ENCODE results near the gene STK32C.

STK32C gene

DNA sequence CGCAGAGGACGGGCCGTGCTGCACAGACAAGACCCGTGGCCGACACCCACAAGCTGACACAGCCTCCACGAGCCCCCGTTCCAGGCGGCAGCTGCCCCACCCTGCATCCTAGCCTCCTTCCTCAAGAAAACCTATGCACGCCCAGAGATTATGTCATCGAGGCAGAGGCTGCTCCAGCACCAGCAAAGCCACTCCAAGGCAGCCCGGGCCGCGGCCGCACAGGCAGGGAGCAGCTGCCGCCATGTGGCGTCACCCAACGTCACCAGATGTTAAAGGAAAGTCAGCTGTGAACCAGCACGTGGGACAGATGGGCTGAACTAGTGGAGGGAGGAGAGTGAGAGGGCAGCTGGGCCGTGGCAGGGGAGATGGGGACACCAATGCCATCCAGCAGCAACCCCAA, 59.8 kb downstream of the STK32C start:
- DNase-seq (ENCODE audit: low spot score): peak; percentile 41

DNA sequence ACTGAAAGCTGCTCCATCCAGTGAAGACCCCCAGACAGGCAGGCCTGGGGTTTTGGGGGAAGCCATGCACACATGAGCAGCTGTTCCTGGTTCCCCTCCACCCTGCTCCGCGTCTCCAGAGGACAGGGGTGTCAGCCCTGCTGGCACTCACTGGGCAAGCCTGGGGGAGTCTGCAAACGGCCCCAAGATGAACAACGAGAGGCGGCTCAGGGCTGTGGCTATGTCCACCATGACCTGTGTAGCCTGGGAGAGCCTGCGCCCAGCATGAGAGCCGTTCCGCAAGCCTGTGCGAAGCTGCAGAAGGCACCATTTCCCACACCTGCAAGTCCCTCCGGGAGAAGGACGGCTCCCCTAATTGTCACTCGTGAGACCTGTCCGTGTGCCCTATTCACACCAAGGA, 61.5 kb downstream of the STK32C start:
- DNase-seq (ENCODE audit: low spot score): no peak

DNA sequence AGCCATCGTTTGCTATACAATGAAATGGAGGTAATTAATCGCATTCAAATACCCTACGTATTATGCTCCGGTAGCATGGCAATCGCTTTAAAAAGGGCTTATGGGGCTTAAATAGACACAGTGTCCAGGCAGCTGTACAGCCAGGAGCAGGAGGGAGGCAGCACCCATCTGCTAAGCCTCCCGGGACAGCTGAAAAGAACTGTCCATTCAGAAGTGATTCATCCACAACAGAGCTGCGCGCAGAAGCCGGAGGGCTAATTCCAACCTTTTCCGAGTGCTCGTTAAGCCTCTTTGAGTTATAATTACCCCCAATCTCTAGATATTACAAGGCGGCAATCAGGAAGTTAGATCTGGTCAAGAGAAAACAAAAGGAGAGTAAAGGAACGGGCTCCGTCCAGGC, 62.7 kb downstream of the STK32C start:
- no peak for DNase-seq (ENCODE audit: low spot score)

DNA sequence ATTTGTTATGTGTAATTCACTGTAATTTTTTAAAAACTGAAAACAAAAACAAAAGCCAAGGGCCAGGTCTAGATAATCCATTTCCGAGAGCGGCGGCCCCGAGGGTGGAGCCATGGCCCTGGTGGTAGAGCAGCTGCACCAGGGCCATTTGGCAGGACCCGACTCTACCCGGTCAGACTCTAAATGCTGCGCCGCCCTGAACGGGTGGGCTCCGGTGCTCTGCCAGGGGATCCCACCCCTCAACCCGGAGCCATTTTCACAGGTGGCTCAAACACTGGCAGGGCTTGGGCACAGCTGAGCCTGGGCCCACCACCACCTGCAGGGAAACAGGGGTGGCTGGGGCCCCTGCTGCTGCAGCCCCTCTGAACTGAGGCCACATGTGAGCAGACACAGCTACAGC, 64.1 kb downstream of the STK32C start:
- DNase-seq (ENCODE audit: low spot score): no peak

DNA sequence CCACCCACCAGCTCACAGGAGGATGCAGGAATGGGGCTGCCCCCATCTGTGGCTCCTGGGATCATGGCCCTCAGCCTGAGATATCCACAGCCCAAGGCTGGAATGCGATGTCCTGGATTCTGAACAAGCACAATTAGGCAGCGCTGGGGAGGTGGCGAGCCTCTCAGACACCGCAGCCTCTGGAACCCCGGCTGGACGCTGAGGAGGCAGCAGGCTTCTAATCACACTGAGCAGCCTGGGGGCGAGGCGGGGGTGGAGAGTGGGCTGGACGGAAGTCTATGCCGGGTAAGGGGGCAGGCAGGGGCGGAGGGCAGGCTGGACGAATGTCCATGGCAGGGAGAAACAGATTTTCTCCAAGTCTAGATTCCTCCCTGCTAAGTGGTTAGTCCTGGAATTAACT, 64.6 kb downstream of the STK32C start:
- DNase-seq (ENCODE audit: low spot score): no peak

DNA sequence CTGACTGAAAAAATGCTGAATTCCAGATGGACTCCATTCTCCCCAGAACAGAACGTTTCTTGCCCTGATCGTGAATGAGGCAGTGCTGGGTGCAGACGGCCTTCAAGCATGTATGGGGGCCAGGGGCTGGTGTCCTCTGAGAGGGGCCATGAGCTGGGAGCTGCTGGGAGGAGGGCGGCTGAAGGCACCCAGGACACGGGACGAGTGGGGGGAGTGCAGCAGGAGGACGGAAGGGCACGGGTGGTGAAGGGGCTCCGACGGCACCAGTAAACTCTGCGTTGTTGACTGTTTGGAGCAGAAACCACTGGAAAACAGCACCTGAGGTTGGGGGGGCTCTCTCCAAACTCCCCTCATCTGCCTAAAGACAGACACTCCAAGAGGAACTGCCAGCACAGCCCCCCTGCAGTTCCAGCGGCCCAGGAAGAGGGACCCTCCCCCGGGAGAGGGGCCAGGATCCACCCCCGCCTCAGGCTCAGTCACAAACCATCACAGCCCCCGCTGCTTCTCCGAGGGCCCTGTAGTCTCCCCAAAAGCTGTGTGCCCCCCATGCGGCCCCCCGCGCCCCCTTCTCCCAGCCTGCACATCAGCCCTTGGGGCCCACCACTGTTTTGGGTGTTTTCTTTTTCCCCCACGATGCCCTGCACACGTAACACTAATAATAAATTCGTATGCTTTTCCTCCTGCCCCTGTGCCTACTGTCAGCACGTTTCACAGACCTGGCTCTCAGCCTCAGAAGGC, 65.5 kb downstream of the STK32C start:
- no peak for DNase-seq (ENCODE audit: low spot score)

DNA sequence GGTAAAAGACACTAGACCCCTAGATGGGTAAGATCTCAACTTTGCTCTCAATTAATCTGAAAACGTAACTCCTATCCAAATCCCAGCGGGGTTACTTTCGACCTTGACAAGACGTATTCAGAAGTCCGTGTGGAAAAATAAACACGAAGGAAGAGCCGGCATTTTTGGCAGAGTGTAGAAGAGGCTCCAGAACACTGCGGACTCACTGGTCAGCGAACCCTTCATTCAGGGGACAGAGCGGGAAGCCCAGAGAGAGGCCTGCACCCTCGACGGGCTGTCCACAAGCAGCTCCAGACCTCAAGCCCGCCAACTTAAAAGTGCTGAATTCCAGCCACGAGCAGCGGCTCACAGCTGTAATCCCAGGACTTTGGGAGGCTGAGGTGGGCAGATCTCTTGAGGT, 66.3 kb downstream of the STK32C start:
- DNase-seq (ENCODE audit: low spot score): no peak

DNA sequence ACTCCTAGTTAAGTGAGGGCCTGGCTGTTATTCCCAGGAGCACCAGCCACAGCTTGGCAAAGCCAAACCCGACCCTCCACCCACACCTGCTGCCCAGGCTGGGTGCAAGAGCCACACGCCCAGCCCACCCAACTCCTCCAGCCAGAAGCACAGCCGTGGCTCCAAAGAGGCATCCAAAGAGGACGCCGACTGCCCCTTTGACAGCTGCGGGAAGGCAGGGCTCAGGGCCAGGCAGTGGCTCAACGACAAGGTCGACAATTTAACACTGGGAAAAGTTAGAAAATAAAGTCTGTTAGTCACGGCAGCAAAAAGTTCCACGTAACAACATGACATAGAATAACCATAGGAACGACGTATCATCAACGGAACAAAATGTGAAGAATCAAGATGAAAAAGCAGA, 66.7 kb downstream of the STK32C start:
- no peak for DNase-seq (ENCODE audit: low spot score)

DNA sequence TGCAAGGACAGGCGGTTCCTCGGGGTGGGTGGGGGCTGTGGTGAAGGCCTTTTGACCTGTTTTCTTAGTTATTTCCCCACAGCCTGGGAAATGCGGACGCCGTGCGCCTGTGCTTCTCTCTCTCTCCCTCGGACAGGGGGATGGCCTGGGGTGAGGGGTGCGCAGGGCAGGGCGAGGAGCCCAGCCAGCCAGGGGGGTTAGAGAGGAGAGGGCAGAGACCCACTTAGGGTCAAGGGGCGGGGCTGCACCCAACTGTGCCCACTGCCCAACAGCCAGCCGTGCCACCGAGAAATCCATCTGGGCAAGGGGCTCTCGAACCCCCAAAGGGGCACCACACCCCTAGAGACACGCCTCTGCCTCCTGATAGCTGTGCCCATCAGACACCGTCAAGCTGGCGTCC, 67.2 kb downstream of the STK32C start:
- DNase-seq (ENCODE audit: low spot score): no peak

DNA sequence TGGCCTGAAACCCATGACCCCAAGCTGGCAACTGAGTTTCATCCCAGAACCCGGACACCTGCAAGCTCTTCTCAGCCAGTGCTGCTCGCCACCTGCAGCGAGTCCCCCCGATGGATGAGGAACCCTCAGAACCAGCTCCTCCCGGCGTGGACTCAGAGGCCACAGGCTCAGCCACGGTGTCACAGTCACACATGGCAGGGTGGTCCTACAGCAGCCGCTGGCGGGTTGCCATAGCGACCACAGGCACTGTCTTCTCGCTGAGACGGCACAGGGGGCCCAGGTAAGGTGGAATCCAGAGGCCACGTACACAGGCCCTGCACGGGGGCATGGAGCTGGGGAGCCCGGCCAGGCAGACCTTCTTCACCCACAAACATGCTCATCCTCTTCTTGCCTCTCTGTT, 67.6 kb downstream of the STK32C start:
- DNase-seq (ENCODE audit: low spot score): no peak

DNA sequence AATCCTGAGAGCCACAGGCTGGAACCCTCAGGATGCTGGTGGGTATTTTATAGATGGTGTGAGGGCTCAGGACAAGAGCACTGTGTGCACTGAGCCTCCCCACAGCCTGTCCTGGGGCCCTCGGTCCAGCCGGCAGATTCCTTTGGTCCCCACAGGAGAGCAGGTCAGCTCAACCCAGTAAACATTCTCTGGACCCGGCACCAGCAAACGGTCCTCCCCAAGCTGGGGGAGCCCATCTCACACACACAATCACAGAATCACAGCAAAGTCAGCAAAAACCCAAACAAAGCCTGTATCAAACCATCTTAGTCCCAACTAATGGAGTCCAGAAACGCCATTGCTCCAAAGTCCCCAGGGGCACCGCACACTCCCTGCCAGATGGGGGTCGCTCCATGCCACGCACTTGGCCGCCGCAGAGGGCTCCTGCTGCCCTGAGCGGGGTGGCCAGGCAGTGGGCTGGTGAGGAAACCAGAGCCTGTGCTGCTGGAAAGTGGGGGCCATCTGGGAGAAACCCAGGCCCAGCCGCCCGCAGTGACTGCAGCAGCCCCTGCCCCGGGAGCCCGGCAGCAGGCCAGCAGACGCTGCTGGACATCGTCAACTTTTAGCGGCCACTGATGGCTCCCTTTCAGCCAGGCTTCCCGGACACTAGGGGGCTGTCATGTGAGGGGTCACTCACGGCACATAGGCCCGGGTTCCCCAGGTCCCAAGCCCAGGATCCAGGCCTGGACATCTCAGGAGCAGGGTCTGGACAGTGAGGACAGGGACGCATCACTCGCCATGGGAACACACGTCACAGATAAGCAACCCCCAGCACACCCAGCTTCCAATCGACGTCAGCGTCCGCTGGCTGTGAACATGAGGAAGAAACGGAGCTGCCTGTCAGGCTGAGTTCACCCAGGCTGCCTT, 68.4 kb downstream of the STK32C start:
- no peak for DNase-seq (ENCODE audit: low spot score)

DNA sequence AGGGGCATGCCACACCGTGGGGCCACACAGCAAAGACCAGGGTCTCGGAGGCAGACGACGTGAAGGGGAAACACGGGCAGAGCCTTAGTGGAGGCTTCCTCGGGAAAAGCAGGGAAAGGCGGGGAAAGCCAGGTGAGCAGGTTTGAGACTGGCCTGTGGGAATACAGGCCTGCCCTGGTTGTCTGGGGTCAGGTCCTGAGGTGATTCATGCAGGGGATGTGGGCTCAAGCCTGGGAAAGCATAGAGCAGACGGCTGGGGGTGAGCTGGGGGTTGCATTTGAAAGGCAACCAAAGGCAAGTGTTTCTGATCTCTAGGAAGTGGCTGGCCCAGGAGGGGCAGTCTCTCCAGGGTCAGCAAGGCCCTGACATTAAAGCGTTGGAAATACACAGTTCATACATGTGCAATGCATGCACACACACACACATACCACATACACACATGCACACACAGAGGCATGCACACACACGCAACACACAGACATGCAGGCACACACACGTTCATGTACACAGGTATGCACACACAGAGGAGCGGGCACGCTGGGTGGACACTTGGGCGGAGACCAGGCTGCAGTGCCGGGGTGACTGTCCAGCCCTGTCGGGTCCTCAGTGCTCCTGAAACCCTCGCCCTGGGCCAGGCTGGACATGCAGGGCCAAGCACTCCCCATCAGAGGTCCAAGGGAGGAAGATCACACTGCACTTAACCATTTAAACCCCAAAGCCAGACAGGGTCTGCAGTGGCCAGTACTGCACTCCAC, 69.2 kb downstream of the STK32C start:
- no peak for DNase-seq (ENCODE audit: low spot score)

DNA sequence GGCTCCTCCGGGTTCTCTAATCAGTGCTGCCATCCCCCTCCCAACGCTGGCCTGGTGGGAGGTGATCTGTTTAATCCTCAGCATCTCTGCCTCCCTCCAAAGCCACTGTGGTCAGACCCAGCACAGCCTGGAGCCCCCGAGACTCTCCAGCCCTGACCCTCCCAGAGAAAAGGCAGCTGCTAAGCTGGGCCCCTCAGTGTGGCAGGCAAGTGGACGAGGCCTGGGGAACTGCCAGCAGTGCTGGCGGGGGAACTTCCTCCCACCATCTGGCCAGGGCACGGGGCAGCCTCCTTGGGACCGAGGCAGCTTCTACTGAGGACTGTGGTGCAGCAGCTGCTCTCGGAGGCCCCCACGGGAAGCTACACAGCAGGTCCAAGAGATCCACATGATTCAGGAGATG, 69.9 kb downstream of the STK32C start:
- no peak for DNase-seq (ENCODE audit: low spot score)

DNA sequence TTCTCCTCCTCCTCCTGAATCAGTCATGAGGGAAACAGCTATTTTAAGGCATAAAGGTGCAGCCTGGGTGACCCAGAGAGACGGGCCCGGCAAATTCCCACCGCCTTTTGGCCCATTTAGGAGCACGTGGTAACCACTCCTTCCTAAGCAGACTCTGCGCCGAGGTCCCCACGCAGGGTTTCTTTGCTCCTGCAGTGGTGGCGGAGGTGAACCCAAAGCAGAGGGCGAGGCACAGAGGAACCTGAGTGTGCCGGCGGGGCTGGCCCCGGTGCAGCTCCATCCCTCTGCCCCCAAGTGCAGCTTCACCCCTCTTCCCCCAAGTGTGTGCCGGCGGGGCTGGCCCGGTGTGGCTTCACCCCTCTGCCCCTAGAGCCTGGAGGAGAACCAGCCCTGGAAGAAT, 70.4 kb downstream of the STK32C start:
- DNase-seq (ENCODE audit: low spot score): no peak

DNA sequence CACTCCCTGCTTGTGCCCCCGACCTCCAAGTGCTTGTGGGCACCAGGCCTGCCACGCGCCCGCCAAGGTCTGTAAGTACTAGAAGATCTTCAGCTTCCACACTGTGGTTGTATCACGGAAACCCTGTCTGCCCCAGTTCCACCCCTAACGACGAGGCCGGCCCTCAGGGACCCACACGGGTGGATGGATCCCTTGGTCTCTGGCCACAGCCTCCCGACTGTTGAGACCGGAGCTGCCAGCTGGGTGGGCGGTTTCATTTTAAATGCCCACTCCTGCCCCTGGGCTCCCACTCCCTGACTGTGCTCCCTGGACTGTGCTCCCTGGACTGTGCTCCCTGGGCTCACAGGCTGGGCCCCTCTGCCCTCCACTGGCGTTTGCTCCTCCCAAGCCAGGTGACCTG, 70.9 kb downstream of the STK32C start:
- DNase-seq (ENCODE audit: low spot score): no peak

DNA sequence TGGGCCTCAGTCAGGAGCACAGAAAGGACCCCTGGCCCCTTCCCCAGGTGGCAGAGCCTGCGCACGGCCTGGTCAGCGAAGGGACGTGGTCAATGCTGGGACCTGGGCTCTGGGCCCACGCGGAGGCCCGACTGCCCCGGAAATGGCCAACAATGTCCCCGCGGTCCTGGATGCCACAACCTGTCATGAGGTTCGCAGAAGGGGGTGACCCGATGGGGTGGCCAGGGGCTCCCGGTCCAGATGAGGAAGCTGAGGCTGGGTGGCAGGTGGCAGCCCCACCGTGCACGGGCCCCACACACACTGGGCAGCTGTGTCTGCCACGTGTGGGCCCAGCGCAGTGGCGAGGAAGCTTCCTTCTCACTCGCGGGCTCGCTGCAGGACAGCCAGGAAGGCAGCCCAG, 71.6 kb downstream of the STK32C start:
- no peak for DNase-seq (ENCODE audit: low spot score)

DNA sequence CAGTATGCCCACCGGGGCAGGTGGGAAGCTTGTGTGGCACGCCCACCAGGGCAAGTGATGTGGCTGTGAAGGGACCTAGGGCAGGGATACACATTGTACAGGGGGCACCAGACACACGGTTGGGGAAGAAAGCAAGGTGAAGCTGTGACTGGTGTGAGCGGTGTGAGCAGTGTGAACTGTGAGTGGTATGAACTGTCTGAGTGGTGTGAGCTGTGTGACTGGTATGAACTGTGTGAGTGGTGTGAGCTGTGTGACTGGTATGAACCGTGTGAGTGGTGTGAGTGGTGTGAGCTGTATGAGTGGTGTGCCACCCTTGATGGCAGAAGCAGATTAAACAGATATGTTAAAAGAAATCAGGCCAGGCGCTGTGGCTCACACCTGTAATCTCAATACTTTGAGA, 72.9 kb downstream of the STK32C start:
- no peak for DNase-seq (ENCODE audit: low spot score)

DNA sequence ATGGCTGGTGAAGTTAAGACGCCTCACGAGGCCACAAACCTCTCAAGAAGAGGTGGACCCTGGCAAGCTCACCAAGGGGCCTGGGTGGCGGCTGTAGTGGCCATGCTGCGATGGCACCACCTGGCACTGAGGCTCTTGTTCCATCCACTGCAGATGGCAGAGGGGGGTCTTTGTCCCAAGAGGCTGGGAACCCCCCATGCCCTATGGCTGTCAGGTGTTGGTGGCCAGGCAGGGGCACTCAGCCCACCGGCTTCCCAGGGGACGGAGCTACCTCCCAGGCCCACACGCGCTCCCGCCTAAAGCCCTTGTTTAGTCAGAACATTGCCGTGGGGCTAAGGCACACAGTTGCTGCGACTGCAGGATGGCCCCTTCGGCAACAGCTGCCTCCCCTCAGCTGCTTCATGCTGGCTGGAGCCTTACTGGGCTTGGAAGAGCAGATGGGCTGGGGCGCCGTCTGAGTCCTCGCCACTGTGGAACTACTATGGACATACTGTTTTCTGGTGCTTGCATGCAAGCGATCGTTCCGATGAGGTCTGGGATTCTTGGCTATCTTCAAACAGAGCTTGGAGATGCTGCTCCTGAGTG, 74.2 kb downstream of the STK32C start:
- DNase-seq (ENCODE audit: low spot score): no peak

DNA sequence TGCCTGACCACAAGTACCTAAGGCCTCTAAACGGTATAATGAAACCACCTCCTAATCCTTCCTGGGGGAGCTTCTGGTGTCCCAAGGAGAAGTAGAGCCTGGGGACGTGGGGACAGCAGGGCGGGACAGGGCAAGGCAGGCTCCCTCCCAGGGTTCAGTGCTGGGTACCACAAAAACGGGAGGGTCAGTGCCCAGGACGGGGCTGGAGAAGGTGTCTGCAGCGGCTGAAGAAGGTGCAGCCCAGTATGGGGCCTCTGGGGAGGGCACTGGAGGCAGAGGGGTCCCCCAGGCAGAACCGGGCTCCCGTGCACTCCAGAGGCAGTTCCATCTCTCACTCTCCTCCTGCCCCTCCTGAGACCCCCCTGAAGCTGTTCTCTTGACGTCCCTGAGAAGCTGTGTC, 74.8 kb downstream of the STK32C start:
- DNase-seq (ENCODE audit: low spot score): no peak

DNA sequence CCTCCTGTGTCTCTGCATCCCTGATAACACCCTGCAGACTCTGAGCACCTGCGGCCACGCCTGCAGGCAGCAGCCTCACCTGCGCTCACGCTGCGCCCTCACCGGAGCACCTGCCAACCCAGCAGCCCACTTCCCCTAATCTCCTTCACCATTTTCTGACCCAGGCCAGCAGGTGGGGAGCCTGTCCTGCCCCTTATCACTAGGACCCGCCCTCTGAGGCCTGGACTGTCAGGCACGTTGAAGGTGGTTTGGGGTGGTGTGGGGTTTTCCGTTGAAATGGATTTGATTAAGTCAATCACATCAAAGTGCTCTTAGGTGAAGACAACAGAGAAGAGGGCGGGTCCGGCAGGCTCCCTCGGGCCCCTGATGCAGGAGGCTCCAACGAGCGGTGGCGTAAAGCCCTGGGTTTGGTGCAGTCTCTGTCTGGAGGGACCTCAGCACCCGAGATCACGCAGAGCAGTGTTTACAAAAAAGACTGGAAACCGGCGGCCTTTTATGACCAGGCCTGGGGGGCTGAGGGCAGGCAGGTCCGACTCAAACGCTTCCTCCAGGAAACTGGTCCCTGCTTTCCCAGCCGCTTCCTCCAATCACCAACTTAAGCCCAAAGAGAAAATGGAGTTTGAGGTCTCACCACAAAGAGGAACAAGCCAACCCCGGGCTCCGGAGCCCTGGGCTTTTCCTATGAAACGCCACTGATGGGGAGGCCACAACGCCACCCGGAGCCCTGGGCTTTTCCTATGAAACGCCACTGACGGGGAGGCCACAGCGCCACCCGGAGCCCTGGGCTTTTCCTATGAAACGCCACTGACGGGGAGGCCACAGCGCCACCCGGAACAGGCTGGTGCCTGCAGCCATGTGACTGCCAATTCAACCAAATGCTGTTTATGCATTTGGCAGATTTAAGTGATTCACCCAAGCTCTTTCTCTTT, 75.5 kb downstream of the STK32C start:
- no peak for DNase-seq (ENCODE audit: low spot score)

DNA sequence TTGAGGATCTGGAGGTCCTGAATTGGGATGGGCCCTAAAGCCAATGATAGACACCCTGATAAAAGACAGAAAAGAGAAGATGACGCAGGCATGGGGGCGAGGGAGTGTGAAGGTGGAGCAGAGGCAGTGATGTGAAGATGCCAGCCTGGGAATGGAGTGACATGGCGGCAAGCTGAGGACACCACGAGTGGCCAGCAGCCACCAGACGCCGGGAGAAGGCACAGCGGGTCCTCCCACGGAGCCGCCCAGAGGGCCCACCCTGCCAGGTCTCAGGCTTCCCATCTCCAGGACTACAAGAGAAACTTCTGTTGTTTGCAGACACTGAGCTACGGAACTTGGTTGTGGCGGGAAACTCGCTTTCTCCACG, 76.1 kb downstream of the STK32C start:
- no peak for DNase-seq (ENCODE audit: low spot score)

Measured in AG20443 (cell line).